Fibroblast of pulmonary artery (primary cell): ENCODE measurements around the gene RNF223.

Experiments used
- DNase-seq: peaks from one replicate; pipeline ENCODE4 v3.0.0-alpha.2; 2010; ENCODE audit warnings: low read depth
- H3K4me3 ChIP-seq: replicated peaks from 2 replicates; pipeline ENCODE4 v1.5.1; 2011; ENCODE audit warnings: low read depth, mild to moderate bottlenecking, control low read depth, low read length, moderate library complexity
- CTCF ChIP-seq: IDR thresholded peaks from 2 replicates; pipeline ENCODE4 v1.5.1; 2011; ENCODE audit warnings: mild to moderate bottlenecking, control low read depth, low read length, inconsistent platforms; ENCODE audit errors: missing control alignments

The RNF223 gene

GRCh38 chr1:1074631-1075147, 583 bp upstream of the RNF223 start:
- TF ChIP-seq CTCF: no peak
- DNase-seq: no peak
- no peak overlapping the region for H3K4me3 ChIP-seq

GRCh38 chr1:1072849-1073742, 1.0 kb downstream of the RNF223 start:
- DNase-seq: no peak
- no peak overlapping the region for H3K4me3 ChIP-seq
- no peak for TF ChIP-seq CTCF

GRCh38 chr1:1072299-1072848, 1.7 kb downstream of the RNF223 start:
- no peak for DNase-seq
- no peak overlapping the region for H3K4me3 ChIP-seq
- no peak for TF ChIP-seq CTCF

GRCh38 chr1:1071486-1072298, 2.4 kb downstream of the RNF223 start:
- no peak for TF ChIP-seq CTCF
- no peak overlapping the region for H3K4me3 ChIP-seq
- no peak for DNase-seq

GRCh38 chr1:1069711-1070676, 4.1 kb downstream of the RNF223 start:
- no peak overlapping the region for H3K4me3 ChIP-seq
- no peak for DNase-seq
- TF ChIP-seq CTCF: no peak

- H3K4me3 ChIP-seq: peak overlapping the region; percentile 66
- no peak for TF ChIP-seq CTCF
- peak; percentile 61 for DNase-seq
Observed at GRCh38 chr1:1069056-1069710, 4.9 kb downstream of the RNF223 start.
